Vagina (tissue), 2 donors: Measurements from ENCODE around the gene NLGN4Y.

Experiments used
- POLR2A ChIP-seq, 2 donors: fragments of 450-650 bp; IDR thresholded peaks; one replicate each; pipeline ENCODE4 v1.6.1; 2017; ENCODE audit warnings: antibody characterized with exemption in 2 of 2, mild to moderate bottlenecking in 2 of 2, moderate library complexity in 2 of 2
- POLR2AphosphoS5 ChIP-seq, 2 donors: sonication (generic); formaldehyde crosslinking; IDR thresholded peaks; one replicate each; pipeline ENCODE4 v1.9.0; 2017; ENCODE audit warnings: antibody characterized with exemption in 2 of 2, mild to moderate bottlenecking in 2 of 2, low read depth in 1 of 2; ENCODE audit not compliant: insufficient read depth in 1 of 2
- TF ChIP-seq, protein P1 (sequence below), 3 experiments: fragments of 450-650 bp in 2 of 3; fragments of 200-600 bp in 1 of 3; sonication (generic) in 1 of 3; IDR thresholded peaks; one replicate each; pipeline ENCODE4 v1.5.1; 2017 to 2019; ENCODE audit warnings: antibody characterized with exemption in 3 of 3, mild to moderate bottlenecking in 2 of 3, moderate library complexity in 2 of 3

DNA sequence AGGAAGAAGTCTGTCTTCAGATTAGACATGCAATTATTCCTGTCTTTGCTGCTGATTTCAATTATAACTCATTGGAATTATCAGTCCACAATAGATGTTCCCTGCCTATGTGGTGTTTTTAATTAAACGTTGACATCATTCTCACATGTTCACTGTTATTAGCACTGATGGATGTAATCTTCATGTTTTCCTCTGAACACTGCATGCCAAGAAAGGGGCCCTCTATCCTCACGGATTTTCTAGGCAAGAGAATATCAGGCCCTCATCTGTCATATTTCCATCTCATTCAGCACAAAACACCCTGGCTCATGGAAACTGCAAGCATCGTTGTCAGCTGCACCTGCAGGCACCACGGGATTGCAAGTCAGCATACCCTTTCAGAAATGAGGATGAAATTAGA, 224.0 kb downstream of the NLGN4Y start:
- TF ChIP-seq, protein P1, sequence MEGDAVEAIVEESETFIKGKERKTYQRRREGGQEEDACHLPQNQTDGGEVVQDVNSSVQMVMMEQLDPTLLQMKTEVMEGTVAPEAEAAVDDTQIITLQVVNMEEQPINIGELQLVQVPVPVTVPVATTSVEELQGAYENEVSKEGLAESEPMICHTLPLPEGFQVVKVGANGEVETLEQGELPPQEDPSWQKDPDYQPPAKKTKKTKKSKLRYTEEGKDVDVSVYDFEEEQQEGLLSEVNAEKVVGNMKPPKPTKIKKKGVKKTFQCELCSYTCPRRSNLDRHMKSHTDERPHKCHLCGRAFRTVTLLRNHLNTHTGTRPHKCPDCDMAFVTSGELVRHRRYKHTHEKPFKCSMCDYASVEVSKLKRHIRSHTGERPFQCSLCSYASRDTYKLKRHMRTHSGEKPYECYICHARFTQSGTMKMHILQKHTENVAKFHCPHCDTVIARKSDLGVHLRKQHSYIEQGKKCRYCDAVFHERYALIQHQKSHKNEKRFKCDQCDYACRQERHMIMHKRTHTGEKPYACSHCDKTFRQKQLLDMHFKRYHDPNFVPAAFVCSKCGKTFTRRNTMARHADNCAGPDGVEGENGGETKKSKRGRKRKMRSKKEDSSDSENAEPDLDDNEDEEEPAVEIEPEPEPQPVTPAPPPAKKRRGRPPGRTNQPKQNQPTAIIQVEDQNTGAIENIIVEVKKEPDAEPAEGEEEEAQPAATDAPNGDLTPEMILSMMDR (IDR thresholded peaks at IDR 0.05), result no peak
- TF ChIP-seq POLR2A (IDR thresholded peaks at IDR 0.05), result no peak
- no peak for TF ChIP-seq POLR2AphosphoS5 (IDR thresholded peaks at IDR 0.05; ENCODE audit: insufficient read depth in 1 of 2, low read depth in 1 of 2)
